GM21529 (cell line): ENCODE results near the gene QDPR.
"Not testable (repeated sequence)": the region's sequence is repeated elsewhere in the genome, so short reads cannot be mapped to it uniquely, and the experiment has no call there.

Experiments used
- ATAC-seq: cut with Tn5 transposase; IDR thresholded peaks from one replicate; pipeline ENCODE4 v1.9.1; 2021; ENCODE audit not compliant: unreplicated experiment

The QDPR gene

DNA sequence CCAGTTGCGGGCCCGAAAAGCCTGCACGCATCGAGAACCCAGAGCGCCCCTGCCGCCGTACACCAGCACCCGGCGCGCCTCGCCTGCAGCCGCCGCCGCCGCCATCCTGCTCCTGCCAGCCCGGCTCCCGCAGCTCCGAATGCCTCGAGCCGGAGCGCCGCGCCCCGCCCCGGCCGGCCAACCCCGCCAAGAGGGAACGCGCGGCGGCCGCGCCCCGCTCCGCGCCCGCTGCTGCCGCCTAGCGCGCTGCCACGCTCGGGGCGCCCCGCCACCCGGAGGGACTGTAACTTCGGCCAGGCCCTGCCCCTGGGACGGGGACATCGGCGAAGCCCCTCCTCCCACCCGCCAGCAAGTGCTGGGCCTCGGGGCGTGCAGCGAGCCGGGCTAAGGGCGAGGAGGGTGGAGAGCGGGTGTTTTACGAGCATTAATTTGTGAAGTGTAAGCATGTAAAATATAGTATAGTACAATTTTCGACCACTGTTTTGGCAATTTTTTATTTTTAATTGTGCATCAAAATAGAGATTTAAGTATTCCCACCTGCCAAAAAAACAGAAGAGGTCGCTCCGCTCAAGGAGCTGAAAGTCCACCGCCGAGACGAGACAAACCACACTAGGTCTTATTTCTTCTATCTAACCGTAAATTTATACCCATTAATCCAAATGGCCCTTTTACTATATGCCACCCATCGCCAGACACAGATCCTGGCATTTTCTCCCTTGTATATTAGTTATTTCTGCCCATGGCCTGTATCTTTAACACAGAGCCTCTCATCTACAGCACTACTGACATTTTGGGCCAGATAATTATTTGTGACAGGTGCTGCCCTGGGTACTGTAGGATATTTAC lies at the start of gene QDPR:
QDPR (minus strand) TSS at position 141 of the 846 bp plus-strand sequence; CDS start at position 105, 36 bp downstream.
- ATAC-seq = peak; percentile 93

DNA sequence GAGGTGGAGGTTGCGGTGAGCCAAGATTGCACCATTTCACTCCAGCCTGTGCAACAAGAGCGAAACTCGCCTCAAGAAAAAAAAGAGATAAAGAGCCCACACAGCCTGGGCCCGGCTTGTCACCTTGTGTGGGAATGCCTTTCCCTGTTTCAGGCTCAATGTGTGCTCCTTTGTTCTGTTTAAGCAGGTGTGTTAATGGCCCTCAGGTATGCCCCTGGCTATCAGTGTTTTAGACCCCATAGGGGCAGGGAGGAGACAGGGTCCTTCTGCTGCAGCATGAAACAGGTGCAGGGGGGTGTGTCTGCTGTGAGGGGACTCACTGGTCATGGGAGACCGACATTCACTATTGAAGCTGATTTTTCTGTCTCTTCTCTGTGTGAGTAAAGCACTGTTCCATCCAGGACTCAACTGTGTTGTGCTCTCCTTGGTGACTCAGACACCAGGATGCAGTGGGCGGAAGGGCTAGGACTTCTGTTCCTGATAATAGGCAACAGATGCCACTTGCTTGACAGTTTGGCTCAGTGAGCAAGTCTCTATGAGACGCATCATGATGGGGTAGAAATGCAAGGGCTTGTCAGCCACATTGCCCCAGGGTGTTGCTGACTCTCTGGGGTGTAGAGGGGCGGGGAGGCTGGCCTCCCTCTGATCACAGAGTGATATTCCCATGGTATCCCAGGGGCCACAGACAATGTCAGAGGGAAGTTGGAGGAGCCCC lies 49.5 kb upstream of the QDPR start:
- no peak for ATAC-seq

DNA sequence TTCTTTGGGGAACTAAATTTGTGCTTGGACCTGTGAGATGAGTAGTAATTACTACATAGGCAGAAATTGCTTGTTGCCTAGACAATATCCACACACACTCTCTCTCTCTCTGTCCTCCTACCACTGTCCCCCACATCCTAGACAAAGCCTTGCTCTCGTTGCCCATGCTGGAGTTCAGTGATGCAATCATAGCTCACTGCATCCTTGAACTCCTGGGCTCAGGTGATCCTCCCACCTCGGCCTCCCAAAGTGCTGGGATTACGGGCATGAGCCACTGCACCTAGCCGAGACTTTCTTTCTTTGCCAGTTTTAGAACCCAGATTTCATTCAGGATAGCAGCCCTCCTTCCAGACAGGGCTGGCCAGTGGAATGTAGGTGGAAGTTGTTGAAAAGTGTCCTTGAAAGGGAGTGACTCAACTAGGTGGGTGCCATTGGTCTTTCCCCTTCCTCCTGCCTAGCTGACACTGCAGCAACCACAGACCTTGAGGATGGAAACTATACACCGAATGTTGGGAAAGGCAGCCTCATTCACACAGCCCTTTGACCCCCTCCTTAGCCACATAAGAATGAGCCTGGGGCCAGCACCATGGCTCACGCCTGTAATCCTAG lies 48.3 kb upstream of the QDPR start:
- no peak for ATAC-seq

DNA sequence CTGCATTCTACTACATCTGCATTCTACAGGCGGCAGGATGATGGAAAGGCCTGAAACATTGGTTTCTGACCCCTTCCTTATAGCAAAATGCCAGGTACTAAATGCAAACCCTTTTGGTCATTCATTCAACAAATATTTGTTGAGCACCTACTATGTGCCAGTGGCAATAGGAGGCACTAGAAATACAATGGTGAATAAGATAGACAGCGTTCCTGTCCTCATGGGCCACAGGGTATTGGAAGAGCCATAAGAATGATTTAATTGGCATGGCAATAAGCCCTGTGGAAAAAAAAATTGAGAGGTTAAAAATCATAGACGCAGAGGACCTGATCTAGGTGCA lies 47.8 kb upstream of the QDPR start:
- no peak for ATAC-seq

DNA sequence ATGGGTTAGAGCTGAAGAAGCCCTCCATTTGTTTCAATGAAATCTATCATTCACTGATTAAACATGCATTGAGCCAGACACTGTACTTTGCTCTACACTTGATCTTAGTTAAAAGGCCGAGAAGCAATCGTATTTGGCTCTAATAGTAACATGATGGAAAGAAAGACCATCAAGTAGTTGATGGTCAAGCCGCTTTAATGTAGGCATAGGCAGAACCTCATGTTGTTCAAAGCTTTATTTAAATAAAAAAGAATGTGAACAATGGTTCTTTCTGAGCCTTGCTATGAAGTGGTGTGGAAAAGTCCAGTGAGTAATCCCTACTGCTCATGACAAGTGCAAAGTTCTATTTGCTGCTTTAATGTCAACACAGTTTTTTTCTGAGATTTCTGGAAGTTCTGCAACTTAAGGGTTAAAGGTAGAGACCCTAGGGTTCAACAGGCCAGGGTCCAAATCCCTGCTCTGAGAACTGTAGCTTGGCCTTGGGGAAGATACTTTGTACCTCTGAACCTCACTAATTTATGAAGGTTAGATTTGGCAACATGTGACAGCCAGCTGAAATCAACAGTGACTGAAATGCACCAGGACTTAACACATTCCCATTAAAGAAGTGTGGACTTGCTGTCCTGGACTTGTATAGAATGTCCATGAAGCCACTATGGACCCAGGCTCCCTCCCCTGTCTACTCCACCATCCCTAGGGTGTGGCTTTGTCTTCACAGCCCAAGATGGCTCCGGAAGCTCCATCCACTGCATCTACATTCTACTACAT lies 47.2 kb upstream of the QDPR start:
- ATAC-seq = no peak

DNA sequence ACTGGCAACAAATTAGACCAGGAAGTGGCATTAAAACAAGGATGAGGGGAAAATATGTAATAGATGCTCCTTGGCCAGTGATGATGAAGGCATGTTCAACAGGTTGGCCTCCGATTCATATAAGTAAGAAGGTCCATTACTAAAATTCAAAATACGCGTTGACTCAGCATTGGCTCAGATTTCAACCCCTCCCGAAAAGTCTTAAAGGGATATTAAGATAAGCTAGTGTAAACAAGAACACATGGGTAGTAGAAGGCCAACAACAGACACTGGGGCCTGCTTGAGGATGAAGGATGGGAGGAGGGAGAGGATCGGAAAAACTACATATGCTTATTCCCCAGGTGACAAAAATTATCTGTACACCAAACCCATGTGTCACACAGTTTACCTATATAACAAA lies 46.0 kb upstream of the QDPR start:
- no peak for ATAC-seq

DNA sequence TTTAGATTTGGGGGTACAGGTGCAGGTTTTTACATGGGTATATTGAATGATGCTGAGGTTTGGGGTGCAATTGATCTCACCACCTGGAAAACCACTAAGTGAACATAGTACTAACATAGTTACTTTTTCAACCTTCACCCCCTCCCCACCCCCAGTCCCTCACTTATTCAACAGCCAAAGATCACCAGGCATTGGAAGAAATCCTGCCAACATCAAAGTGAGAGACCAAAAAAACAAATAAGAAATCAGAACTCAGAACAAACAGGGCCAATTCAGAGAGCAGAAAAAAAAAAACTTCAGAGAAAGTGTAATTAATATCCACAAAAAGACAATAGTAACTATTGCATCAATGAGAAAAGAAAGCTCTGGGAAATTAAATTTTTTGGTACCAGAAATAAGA lies 44.6 kb upstream of the QDPR start:
- no peak for ATAC-seq

DNA sequence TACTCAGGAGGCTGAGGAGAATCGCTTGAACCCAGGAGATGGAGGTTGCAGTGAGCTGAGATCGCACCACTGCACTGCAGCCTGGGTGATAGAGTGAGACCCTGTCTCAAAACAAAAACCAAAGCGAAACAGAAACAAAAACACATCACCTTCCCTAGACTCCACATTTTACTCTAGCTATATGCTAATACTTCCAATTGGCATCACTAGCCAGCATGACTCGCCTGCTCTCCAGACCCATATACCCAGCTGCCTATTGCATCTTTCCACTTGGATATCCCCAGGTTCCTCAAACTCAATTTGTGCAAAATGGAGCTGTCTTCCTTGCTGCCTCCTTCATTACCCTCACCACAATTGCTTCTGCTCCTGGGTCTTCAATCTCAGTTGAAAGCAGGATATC lies 42.7 kb upstream of the QDPR start:
- ATAC-seq = no peak

DNA sequence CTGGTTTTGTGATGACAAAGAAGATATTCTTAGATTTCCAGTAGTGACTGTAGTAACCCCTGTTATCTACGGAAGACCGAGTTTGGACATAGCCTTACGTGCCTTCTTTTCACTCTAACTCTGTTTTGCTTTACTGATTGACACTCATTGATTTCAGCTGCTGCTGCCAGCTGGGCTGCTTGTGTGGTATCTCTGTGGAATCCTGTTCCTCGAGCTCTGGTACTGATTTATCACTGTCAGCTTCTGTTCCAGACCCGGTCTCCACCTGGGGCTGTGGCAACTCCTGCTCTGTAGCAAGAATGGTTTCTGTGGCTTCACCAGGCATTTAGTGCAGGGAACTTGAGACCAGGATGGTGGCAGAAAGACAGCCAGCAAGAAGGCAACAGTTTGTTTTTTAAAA lies 40.5 kb upstream of the QDPR start:
- ATAC-seq = no peak

DNA sequence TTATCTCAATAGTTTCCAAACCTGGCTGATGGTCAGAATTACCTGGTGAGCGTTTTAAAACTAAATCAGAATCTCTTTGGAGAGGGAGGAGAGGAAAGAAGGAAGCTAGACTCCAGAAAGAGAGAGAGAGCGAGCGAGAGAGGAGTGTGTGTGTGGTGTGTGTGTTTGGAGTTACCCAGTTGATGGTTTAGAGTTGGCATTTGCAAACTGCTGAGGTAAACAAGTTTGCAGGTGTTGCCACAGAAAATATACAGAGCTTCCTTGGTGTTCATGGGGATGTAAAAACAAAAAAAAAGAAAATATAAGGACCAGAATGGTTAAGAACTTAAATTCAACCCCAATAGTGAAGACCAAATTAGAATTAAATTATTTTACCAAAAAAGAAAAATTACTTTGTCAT lies 38.7 kb upstream of the QDPR start:
- no peak for ATAC-seq

DNA sequence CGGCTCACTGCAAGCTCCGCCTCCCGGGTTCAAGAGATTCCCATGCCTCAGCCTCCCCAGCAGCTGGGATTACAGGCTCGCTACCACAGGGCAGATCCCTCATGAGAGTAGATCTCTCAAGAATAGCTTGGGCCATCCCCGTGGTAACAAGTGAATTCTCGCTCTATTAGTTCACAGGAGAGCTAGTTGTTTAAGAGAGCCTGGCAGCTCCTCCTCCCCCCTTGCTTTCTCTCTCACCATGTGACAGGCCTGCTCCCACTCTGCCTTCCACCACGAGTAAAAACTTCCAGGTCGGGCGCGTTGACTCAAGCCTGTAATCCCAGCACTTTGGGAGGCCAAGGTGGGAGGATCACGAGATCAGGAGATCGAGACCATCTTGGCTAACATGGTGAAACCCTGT lies 34.8 kb upstream of the QDPR start:
- ATAC-seq = no peak

DNA sequence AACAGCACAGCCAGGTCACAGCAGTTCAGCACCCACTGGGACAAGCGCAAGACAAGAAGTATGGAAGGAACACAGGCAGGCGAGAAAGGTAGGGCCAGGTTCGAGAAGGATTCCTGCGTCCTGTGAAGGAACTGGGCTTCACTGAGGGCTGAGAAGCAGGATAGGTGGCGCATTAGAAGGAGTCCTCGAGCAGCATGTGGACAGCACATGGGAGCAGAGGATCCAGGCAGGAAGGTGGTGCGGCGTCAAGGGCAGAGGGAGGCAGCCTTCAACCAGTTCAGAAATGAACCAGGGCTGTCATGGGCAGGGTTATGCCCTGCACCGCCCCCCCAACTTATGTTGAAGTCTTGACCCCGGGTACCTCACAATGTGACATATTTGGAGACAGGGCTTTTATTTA lies 34.3 kb upstream of the QDPR start:
- ATAC-seq = no peak

DNA sequence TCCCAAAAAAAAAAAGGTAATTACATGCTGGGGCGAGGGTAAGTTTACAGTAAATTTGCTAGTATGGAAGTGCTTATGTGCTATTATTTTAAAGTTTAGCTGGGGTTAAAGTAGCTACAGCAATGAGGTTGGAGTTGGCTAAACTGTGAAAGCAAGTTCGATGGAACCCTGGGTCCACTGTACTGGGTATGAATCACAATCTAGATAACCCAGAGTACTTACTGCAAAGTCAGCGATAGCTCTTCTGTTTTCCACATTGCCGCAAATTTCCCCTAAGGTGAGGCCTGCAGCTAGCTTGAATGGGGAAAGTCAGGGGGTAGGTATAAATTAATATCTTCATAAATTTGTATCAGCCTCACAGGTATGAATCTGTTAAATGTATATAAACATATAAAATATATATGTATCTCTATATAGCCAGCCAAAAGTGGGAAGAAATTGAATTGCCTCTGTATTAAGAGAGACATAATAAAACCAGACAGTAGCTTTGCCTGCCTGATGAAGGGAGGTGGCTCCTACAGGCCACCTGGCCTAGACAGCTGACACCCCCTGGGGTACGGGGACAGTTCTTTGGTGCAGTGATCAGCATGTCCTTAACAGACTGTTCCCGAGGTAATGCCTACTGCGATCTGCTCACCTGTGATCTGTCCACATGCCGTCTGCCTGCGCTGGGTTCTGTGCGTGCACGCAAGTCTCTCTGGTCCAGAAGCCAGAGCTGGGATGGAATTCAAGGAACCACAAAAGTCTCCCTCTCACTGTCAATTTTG lies 33.7 kb upstream of the QDPR start:
- ATAC-seq = no peak

DNA sequence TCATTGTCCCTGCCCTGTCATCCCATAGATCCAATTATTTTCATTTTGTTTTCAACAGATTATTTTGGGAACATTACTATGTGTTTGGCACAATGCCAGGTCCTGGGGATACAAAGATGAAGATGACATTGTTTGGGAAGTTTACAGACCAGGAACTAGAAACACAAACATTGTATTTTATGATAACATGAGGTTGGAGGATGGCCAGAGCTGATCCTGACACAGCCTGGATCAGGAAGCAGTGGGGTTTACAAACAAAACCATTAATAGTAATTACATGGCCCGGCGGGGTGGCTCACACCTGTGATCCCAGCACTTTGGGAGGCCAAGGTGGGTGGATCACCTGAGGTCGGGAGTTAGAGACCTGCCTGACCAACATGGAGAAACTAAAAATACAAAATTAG lies 32.9 kb upstream of the QDPR start:
- no peak for ATAC-seq

DNA sequence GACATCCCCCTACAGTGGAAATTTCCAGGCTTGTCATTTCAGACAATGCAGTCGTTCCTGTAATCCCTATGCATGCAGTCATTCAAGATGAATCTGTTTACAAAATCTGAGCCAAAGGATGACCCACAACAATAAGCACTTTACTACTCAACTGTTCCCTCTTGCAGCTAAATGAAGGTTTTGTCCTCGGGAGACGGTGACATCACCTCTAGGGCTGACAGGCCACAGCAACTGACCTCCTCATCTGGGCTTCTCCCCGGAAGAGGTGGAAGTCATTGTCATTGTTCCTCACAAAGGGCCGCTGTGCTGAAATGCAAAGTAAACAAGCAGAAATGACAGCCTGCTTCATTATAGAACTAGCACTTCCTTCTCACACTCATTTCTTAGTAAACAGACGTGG lies 32.3 kb upstream of the QDPR start:
- ATAC-seq = no peak

DNA sequence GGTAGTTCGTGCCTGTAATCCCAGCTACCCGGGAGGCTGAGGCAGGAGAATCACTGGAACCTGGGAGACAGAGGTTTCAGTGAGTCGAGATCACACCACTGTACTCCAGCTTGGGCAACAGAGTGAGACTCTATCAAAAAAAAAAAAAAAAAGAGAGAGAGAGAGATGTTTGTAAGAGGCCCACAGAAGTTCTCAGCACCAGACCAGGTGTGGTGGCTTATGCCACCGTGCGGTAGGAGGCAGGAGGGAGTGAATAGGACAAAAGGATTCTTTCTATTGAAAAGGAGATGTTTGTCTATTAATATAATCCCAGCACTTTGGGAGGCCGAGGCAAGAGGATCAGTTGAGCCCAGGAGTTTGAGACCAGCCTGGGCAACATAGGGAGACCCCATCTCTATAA lies 25.2 kb upstream of the QDPR start:
- not testable (repeated sequence) for ATAC-seq

DNA sequence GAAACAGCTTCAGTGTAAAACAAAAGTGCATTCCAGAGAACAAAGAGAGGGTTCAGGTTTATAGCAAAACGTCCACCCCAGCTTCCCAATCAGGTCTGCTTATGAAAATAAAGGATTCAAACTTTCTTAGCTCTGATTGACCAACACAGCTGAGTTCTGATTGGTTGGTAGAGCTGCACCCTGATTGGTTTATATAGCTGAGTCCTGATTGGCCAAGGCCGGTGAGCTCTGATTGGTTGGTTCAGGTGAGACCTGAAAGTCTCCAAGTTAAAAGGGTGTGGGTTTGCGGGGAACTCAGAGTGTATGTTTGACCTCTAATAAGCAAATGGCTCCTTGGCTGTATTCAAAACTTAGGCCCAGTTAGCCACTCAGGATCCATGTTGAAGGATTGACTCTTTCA lies 24.0 kb upstream of the QDPR start:
- no peak for ATAC-seq

DNA sequence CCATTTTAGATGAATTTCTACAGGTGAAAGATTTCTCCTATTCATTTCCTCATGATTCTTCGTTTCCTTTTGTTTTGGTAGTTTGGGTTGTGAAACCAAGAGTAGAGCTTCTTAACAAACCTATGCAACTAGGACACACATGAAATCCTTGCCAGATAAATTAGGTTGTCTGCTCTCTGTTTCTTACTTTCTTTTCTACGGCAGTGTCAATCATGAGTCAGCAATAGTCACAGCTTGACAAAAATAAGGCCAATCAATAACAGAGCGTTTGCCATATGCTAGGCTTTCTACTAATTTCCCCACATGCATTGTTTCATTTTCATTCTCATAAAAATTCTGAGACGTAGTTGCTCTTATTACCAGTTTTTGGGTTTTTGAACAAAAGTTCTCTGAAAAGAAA lies 23.4 kb upstream of the QDPR start:
- no peak for ATAC-seq

DNA sequence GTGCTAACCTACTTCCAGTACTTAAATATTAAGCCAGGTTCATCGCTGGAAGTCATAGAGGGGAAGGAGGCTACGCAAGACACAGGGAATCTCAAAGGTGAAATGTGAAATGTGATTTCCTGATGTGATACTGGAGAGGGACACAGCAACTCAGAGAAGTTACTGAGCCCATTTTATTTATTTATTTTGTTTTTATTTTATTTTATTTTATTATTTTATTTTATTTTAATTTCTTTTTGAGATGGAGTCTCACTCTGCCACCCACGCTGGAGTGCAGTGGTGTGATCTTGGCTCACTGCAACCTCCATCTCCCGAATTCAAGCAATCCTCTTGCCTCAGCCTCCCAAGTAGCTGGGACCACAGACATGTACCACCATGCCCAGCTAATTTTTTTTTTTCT lies 22.8 kb upstream of the QDPR start:
- ATAC-seq = no peak

DNA sequence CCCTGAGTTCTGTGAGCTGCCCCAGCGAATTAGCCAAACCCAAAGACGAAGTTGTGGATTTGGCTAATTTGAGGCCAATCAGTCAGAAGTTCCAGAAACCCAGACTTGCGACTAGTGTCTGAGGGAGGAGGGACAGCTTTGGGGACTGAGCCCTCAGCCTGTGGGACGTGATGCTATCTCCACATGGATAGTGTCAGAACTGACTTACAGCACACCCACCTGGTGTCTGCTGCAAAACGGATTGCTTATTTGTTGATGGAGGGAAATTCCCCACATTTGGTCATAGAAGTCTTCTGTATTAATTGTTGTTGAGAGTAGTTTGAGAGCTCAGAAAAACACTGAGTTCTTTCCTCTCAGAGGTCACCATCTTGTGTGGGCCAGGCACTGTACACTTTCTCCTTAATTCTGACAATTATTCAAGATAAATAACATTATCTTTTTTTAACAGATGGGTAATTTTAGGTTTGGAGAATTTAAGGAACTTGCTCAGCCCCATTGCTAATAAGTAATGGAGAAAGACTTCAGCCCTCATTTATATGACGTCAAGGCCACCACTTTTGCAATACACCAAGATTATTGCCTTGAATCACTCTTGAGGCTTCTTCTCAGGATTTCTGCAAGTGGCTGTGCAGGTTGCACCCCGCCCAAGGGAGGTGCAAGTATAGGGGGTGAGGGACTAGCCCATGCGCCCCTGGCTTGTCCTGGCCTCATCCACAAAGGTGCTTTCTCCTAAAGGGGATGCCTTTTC lies 19.8 kb upstream of the QDPR start:
- ATAC-seq = no peak
